HepG2 (cell line): ENCODE measurements around the gene DPT. TPM values are rescaled to one million over a fixed set of nuclear protein-coding genes. Genes with fewer than 3 reads are reported as not detected.

ENCODE experiments used
- ATAC-seq: fragments of 200-7000 bp; cut with Tn5 transposase; 3 replicates; pipeline ENCODE4 v1.9.1; 2020; ENCODE audit warnings: mild to moderate bottlenecking, moderate library complexity
- BruUV-seq: library from RNA; stranded (reverse); fragments of 400-500 nt; replicated peaks from 2 replicates; lab custom pipeline; 2021; lab: Mats Ljungman, UMichigan
- CTCF ChIA-PET: fragments of 300-600 bp; formaldehyde crosslinking; extraction: SDS; loops from one replicate; lab custom pipeline; 2021; ENCODE audit warnings: low total read pairs, inconsistent platforms, low intra/inter-chr PET ratio; lab: Yijun Ruan, JAX
- POLR2A ChIA-PET: fragments of 350-600 bp; sonication (Branson Sonifier 250); formaldehyde crosslinking; loops from one replicate; lab custom pipeline; 2020; ENCODE audit warnings: antibody characterized with exemption, inconsistent platforms; lab: Yijun Ruan, JAX
- DNase-seq: peaks from one replicate; pipeline ENCODE4 v3.0.0-alpha.2; 2015; ENCODE audit warnings: low spot score
- FAIRE-seq: peaks from 3 replicates; lab custom pipeline; 2011; peaks lifted over from hg19 to GRCh38; lab: Jason Lieb, UNC
- H2AFZ ChIP-seq: one replicate; pipeline ENCODE4 v1.6.1; 2011; ENCODE audit warnings: low read length, inconsistent platforms
- H3K27ac ChIP-seq: fragments of 300-600 bp; 3 replicates; pipeline ENCODE4 v1.8.0; 2011; ENCODE audit warnings: mixed run types, mild to moderate bottlenecking, mixed read lengths, low read length, inconsistent platforms; ENCODE audit not compliant: insufficient read depth; ENCODE audit errors: extremely low read length
- H3K27me3 ChIP-seq, 2 experiments: fragments of 200-600 bp in 1 of 2; 2 replicates in 1 of 2; 3 replicates in 1 of 2; pipeline versions ENCODE4 v1.6.0 to v1.8.0; 2011; ENCODE audit warnings: low read length in 2 of 2, mild to moderate bottlenecking in 2 of 2, moderate library complexity in 2 of 2, inconsistent platforms in 1 of 2; ENCODE audit not compliant: insufficient read depth in 2 of 2, control insufficient read depth in 1 of 2
- H3K36me3 ChIP-seq, 2 experiments: fragments of 200-600 bp in 1 of 2; replicated peaks in 1 of 2; 2 replicates in 1 of 2; 3 replicates in 1 of 2; pipeline versions ENCODE4 v1.5.1 to v1.8.0; 2011; ENCODE audit warnings: low read length in 2 of 2, inconsistent platforms in 1 of 2; ENCODE audit not compliant: insufficient read depth in 2 of 2, control insufficient read depth in 1 of 2
- H3K4me1 ChIP-seq: 2 replicates; pipeline ENCODE4 v1.5.1; 2012; ENCODE audit warnings: low read length, inconsistent platforms; ENCODE audit not compliant: insufficient read depth
- H3K4me2 ChIP-seq: 2 replicates; pipeline ENCODE4 v1.6.0; 2011; ENCODE audit warnings: low read depth, low read length, inconsistent platforms
- H3K4me3 ChIP-seq, 3 experiments: fragments of 200-600 bp in 1 of 3; sonication (generic), shearing (Covaris generic) in 1 of 3; replicated peaks in 1 of 3; 2 replicates each; pipeline ENCODE4 v1.5.1; 2011 to 2016; ENCODE audit warnings: low read length in 3 of 3, inconsistent platforms in 2 of 3, low read depth in 2 of 3, mild to moderate bottlenecking in 2 of 3, control low read depth in 1 of 3, mixed read lengths in 1 of 3; ENCODE audit not compliant: insufficient read depth in 1 of 3
- H3K79me2 ChIP-seq: one replicate; pipeline ENCODE4 v1.6.1; 2011; ENCODE audit warnings: low read length, inconsistent platforms; ENCODE audit not compliant: insufficient read depth
- H3K9ac ChIP-seq: 2 replicates; pipeline ENCODE4 v1.6.0; 2011; ENCODE audit warnings: mild to moderate bottlenecking, low read depth, low read length, inconsistent platforms; ENCODE audit not compliant: insufficient read depth
- H3K9me3 ChIP-seq: 2 replicates; pipeline ENCODE4 v1.5.1; 2012; ENCODE audit warnings: mild to moderate bottlenecking, low read length
- H4K20me1 ChIP-seq: 2 replicates; pipeline ENCODE4 v1.6.0; 2011; ENCODE audit warnings: inconsistent platforms, mild to moderate bottlenecking, low read length, moderate library complexity; ENCODE audit not compliant: insufficient read depth
- KLF13 ChIP-seq: sonication (generic); formaldehyde crosslinking; IDR thresholded peaks from 2 replicates; pipeline ENCODE4 v1.4.0; 2020; ENCODE audit warnings: mild to moderate bottlenecking, missing genetic modification reagents
- NR3C1 ChIP-seq: sonication (generic); formaldehyde crosslinking; IDR thresholded peaks from 2 replicates; pipeline ENCODE4 v1.4.0; 2020; ENCODE audit warnings: missing genetic modification reagents
- PPARG ChIP-seq: conservative IDR thresholded peaks from 2 replicates; pipeline ENCODE4 v1.6.1; 2016; ENCODE audit warnings: missing biosample characterization, missing genetic modification reagents
- PRMT3 ChIP-seq: sonication (generic); formaldehyde crosslinking; IDR thresholded peaks from 2 replicates; pipeline ENCODE4 v1.8.1; 2022; ENCODE audit warnings: low read depth, mild to moderate bottlenecking, moderate library complexity, missing genetic modification reagents, borderline replicate concordance
- TCF7L2 ChIP-seq: IDR thresholded peaks from 2 replicates; pipeline ENCODE4 v1.6.1; 2011; ENCODE audit warnings: mild to moderate bottlenecking, low read depth, low read length, moderate library complexity
- ZNF207 ChIP-seq: fragments of 450-650 bp; IDR thresholded peaks from 2 replicates; pipeline ENCODE4 v1.6.1; 2016; ENCODE audit warnings: antibody characterized with exemption, borderline replicate concordance
- ZNF329 ChIP-seq: sonication (generic); formaldehyde crosslinking; IDR thresholded peaks from 2 replicates; pipeline ENCODE4 v1.9.0; 2021; ENCODE audit warnings: low read depth, mild to moderate bottlenecking, missing genetic modification reagents
- WGBS: methylation state at CpG from one replicate; pipeline ENCODE4 v1.1.6; 2017; ENCODE audit warnings: low lambda C conversion rate; 5-methylcytosine and 5-hydroxymethylcytosine counted together
- in situ Hi-C: cut with HindIII; loops from 2 replicates; pipeline ENCODE4 v1.10.0; 2017; ENCODE audit warnings: low pct_unique_long_range_greater_than_20kb; ENCODE audit not compliant: extremely low pct_ligation_motif_present
- intact Hi-C: fragments of 100-400 bp; cut with micrococcal nuclease; formaldehyde crosslinking; loops from one replicate; pipeline ENCODE4 v1.10.0; 2022; ENCODE audit not compliant: unreplicated experiment
- polyA plus RNA-seq, 8 experiments: library from polyadenylated mRNA; depleted of rRNA in 3 of 8; stranded (reverse) in 7 of 8; unstranded in 1 of 8; fragments of >200 nt; fragmentation: Illumina TruSeq in 4 of 8; extraction: Trizol in 4 of 8; gene quantifications; 2 replicates each; pipeline versions ENCODE4 v1.2.1 to v1.2.3, GENCODE V29; 2011 to 2016; ENCODE audit warnings: low read depth in 4 of 8, missing spikeins in 1 of 8, mixed read lengths in 1 of 8; ENCODE audit not compliant: insufficient read depth in 1 of 8
- total RNA-seq, 5 experiments: library from RNA; depleted of rRNA; stranded (reverse); fragments of >200 nt; fragmentation: Illumina TruSeq; extraction: Trizol; gene quantifications; 2 replicates each; pipeline ENCODE4 v1.2.3, GENCODE V29; 2016; ENCODE audit warnings: low read depth in 1 of 5
- TF ChIP-seq, protein P1 (sequence below): IDR thresholded peaks from 2 replicates; pipeline ENCODE4 v1.6.1; 2018; ENCODE audit warnings: missing genetic modification reagents
- TF ChIP-seq, protein P2 (sequence below): sonication (generic); formaldehyde crosslinking; IDR thresholded peaks from 2 replicates; pipeline ENCODE4 v1.9.0; 2021; ENCODE audit warnings: missing genetic modification reagents, mild to moderate bottlenecking, borderline replicate concordance
- TF ChIP-seq, protein P3 (sequence below): sonication (generic); formaldehyde crosslinking; IDR thresholded peaks from one replicate; pipeline ENCODE4 v1.5.1; 2020; ENCODE audit warnings: mild to moderate bottlenecking, missing genetic modification reagents; ENCODE audit errors: not compliant biosample characterization
- TF ChIP-seq, protein P4 (sequence below): sonication (generic); formaldehyde crosslinking; IDR thresholded peaks from 2 replicates; pipeline ENCODE4 v1.4.0; 2020; ENCODE audit warnings: missing genetic modification reagents

DPT gene
- total and polyA plus RNA-seq, 2 of the 13 experiments (the other 11 are each of a cell fraction or from before 2014, with no cell fraction given): 0.04 TPM; not detected in 1

DNA sequence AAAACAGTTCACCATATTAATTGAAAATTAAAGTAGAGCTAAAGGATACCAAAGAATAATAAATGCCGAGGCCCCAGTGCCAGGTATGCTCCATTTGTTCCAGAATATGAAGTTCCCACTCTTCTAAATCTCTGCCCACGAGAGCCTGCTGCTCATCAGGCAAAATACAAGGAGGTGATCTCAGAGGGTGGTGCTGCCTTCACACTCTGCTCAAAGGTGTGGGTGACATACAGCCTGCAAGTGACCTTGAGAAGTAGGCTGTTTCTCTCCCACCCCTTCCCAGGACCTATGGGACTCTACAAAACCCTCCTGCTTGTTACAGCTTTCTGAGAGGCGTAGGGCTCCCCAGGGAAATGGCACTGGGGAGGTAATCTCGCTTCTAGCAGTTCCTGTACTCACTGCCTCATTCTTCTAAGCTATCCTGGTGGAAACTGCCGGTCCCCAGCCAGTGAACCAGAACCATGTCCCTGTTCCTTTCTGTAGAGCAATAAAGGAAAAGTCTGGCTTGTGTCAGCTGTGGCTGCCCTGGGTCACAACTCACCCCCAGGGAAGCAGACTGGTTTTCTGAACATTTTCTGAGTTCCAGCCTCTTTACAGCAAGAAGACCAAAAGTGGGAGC lies 26.9 kb upstream of the DPT start:
- no peak overlapping the region for H3K4me2 ChIP-seq
- POLR2A ChIA-PET: no interaction called here
- TF ChIP-seq PPARG (CRISPR knock-in tag) (no peak), TCF7L2 (no peak), KLF13 (CRISPR knock-in tag) (no peak), ZNF207 (no peak), ZNF329 (CRISPR knock-in tag) (no peak), NR3C1 (no peak), PRMT3 (CRISPR knock-in tag) (no peak)
- TF ChIP-seq, protein P1, sequence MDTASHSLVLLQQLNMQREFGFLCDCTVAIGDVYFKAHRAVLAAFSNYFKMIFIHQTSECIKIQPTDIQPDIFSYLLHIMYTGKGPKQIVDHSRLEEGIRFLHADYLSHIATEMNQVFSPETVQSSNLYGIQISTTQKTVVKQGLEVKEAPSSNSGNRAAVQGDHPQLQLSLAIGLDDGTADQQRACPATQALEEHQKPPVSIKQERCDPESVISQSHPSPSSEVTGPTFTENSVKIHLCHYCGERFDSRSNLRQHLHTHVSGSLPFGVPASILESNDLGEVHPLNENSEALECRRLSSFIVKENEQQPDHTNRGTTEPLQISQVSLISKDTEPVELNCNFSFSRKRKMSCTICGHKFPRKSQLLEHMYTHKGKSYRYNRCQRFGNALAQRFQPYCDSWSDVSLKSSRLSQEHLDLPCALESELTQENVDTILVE (CRISPR knock-in tag): no peak
- TF ChIP-seq, protein P2, sequence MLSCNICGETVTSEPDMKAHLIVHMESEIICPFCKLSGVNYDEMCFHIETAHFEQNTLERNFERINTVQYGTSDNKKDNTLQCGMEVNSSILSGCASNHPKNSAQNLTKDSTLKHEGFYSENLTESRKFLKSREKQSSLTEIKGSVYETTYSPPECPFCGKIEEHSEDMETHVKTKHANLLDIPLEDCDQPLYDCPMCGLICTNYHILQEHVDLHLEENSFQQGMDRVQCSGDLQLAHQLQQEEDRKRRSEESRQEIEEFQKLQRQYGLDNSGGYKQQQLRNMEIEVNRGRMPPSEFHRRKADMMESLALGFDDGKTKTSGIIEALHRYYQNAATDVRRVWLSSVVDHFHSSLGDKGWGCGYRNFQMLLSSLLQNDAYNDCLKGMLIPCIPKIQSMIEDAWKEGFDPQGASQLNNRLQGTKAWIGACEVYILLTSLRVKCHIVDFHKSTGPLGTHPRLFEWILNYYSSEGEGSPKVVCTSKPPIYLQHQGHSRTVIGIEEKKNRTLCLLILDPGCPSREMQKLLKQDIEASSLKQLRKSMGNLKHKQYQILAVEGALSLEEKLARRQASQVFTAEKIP (CRISPR knock-in tag): no peak
- TF ChIP-seq, protein P3, sequence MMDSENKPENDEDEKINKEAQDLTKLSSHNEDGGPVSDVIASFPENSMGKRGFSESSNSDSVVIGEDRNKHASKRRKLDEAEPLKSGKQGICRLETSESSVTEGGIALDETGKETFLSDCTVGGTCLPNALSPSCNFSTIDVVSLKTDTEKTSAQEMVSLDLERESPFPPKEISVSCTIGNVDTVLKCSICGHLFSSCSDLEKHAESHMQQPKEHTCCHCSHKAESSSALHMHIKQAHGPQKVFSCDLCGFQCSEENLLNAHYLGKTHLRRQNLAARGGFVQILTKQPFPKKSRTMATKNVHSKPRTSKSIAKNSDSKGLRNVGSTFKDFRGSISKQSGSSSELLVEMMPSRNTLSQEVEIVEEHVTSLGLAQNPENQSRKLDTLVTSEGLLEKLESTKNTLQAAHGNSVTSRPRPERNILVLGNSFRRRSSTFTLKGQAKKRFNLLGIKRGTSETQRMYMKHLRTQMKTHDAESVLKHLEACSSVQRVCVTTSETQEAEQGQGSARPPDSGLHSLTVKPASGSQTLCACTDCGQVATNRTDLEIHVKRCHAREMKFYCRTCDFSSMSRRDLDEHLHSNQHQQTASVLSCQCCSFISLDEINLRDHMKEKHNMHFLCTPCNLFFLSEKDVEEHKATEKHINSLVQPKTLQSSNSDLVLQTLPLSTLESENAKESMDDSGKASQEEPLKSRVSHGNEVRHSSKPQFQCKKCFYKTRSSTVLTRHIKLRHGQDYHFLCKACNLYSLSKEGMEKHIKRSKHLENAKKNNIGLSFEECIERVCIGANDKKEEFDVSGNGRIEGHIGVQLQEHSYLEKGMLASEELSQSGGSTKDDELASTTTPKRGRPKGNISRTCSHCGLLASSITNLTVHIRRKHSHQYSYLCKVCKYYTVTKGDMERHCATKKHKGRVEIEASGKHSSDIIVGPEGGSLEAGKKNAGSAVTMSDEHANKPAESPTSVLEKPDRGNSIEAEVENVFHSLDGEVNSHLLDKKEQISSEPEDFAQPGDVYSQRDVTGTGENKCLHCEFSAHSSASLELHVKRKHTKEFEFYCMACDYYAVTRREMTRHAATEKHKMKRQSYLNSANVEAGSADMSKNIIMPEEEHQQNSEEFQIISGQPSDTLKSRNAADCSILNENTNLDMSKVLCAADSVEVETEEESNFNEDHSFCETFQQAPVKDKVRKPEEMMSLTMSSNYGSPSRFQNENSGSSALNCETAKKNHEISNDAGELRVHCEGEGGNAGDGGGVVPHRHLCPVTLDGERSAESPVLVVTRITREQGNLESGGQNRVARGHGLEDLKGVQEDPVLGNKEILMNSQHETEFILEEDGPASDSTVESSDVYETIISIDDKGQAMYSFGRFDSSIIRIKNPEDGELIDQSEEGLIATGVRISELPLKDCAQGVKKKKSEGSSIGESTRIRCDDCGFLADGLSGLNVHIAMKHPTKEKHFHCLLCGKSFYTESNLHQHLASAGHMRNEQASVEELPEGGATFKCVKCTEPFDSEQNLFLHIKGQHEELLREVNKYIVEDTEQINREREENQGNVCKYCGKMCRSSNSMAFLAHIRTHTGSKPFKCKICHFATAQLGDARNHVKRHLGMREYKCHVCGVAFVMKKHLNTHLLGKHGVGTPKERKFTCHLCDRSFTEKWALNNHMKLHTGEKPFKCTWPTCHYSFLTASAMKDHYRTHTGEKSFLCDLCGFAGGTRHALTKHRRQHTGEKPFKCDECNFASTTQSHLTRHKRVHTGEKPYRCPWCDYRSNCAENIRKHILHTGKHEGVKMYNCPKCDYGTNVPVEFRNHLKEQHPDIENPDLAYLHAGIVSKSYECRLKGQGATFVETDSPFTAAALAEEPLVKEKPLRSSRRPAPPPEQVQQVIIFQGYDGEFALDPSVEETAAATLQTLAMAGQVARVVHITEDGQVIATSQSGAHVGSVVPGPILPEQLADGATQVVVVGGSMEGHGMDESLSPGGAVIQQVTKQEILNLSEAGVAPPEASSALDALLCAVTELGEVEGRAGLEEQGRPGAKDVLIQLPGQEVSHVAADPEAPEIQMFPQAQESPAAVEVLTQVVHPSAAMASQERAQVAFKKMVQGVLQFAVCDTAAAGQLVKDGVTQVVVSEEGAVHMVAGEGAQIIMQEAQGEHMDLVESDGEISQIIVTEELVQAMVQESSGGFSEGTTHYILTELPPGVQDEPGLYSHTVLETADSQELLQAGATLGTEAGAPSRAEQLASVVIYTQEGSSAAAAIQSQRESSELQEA (CRISPR knock-in tag): no peak
- TF ChIP-seq, protein P4, sequence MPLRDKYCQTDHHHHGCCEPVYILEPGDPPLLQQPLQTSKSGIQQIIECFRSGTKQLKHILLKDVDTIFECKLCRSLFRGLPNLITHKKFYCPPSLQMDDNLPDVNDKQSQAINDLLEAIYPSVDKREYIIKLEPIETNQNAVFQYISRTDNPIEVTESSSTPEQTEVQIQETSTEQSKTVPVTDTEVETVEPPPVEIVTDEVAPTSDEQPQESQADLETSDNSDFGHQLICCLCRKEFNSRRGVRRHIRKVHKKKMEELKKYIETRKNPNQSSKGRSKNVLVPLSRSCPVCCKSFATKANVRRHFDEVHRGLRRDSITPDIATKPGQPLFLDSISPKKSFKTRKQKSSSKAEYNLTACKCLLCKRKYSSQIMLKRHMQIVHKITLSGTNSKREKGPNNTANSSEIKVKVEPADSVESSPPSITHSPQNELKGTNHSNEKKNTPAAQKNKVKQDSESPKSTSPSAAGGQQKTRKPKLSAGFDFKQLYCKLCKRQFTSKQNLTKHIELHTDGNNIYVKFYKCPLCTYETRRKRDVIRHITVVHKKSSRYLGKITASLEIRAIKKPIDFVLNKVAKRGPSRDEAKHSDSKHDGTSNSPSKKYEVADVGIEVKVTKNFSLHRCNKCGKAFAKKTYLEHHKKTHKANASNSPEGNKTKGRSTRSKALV (CRISPR knock-in tag): no peak

More for the DNA sequence above, 26.9 kb upstream of the DPT start:
- CTCF ChIA-PET: no interaction called here
- H3K4me3 ChIP-seq: no peak overlapping the region
- BruUV-seq: no TSS peak
- in situ Hi-C loops (no loop called here), intact Hi-C loops (no loop called here)
- H3K36me3 ChIP-seq: no peaks in the 10 kb centered on the region
- H3K27ac ChIP-seq: no peak overlapping the region
- DNase-seq: no peak
- no peaks in the 10 kb centered on the region for H3K79me2 ChIP-seq
- H3K9ac ChIP-seq: no peak overlapping the region
- no peaks in the 10 kb centered on the region for H4K20me1 ChIP-seq
- H3K27me3 ChIP-seq: peaks cover 0 to 8% of the 10 kb centered on the region in 2 experiments; a peak in 1 of 5 replicates
- ATAC-seq: no peak
- FAIRE-seq: no peak
- no peaks in the 10 kb centered on the region for H3K9me3 ChIP-seq
- 28% methylated on average over 3 of the region's 5 CpGs for WGBS
- no peak overlapping the region for H2AFZ ChIP-seq
- H3K4me1 ChIP-seq: peaks cover 39% of the 10 kb centered on the region
